Right atrium auricular region (tissue), 2 donors: ENCODE data around the gene KAT14. TPM values are rescaled to one million over a fixed set of nuclear protein-coding genes. Genes with fewer than 3 reads are reported as not detected.
"Not testable (repeated sequence)": the region's sequence is repeated elsewhere in the genome, so short reads cannot be mapped to it uniquely, and the experiment has no call there.

ENCODE experiments used
- DNase-seq: peaks from one replicate; pipeline ENCODE4 v3.0.0-alpha.2; 2019; ENCODE audit warnings: low spot score
- H3K27ac ChIP-seq, 2 donors: fragments of 200-600 bp; sonication (generic); 1 replicate in 1 of 2; 2 replicates in 1 of 2; pipeline ENCODE4 v1.5.1; 2016 to 2019
- H3K27me3 ChIP-seq, 2 donors: fragments of 200-600 bp; sonication (generic); one replicate each; pipeline versions ENCODE4 v1.5.1 to v1.6.0; 2017 to 2019
- H3K36me3 ChIP-seq: fragments of 200-600 bp; sonication (generic); one replicate; pipeline ENCODE4 v1.5.1; 2016
- H3K4me1 ChIP-seq, 2 donors: fragments of 200-600 bp; sonication (generic); one replicate each; pipeline versions ENCODE4 v1.5.1 to v1.6.0; 2017 to 2019
- H3K4me3 ChIP-seq, 2 donors: fragments of 200-600 bp; sonication (generic); 1 replicate in 1 of 2; 2 replicates in 1 of 2; pipeline ENCODE4 v1.5.1; 2017 to 2019; ENCODE audit warnings: mild to moderate bottlenecking in 1 of 2, moderate library complexity in 1 of 2
- H3K9me3 ChIP-seq, 2 donors: fragments of 200-600 bp; sonication (generic); one replicate each; pipeline ENCODE4 v1.5.1; 2019
- CTCF ChIP-seq, 2 donors: fragments of 200-600 bp; sonication (generic); IDR thresholded peaks; one replicate each; pipeline ENCODE4 v1.5.1; 2019; ENCODE audit warnings: antibody characterized with exemption in 2 of 2
- total RNA-seq, 2 donors: library from RNA; depleted of rRNA; stranded (reverse); fragments of >200 nt; gene quantifications; one replicate each; pipeline ENCODE4 v1.1.0, GENCODE V29; 2016

The KAT14 gene
- total RNA-seq, 2 donors from 2014 or later, result 8.0 to 9.1 TPM

GRCh38 chr20:18108326-18108725 lies 29.3 kb upstream of the KAT14 start:
- no peak for TF ChIP-seq CTCF (IDR thresholded peaks at IDR 0.05)
- no peaks in the 10 kb centered on the region for H3K27me3 ChIP-seq

DNA sequence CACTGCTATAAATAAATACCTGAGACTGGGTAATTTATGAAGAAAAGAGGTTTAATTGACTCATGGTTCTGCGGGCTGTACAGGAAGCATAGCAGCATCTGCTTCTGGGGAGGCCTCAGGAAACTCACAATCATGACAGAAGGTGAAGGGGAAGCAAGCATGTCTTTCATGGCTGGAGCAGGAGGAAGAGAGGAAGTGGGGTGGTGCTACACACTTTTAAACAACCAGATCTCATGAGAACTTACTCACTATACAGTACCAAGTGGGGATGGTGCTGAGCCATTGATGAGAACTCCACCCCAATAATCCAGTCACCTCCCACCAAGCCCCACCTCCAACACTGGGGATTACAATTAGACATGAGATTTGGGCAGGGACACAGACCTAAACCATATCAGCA lies 9.1 kb upstream of the KAT14 start:
- not testable (repeated sequence) for H3K9me3 ChIP-seq, H3K27me3 ChIP-seq, DNase-seq, H3K4me1 ChIP-seq, H3K4me3 ChIP-seq, H3K27ac ChIP-seq, H3K36me3 ChIP-seq

More at GRCh38 chr20:18108326-18108725, 29.3 kb upstream of the KAT14 start:
- no peaks in the 10 kb centered on the region for H3K36me3 ChIP-seq
- H3K9me3 ChIP-seq, result peaks cover 0 to 9% of the 10 kb centered on the region in 2 donors
- H3K4me1 ChIP-seq, result no peaks in the 10 kb centered on the region
- H3K27ac ChIP-seq, result no peak overlapping the region
- DNase-seq, result no peak
- H3K4me3 ChIP-seq, result no peak overlapping the region

DNA sequence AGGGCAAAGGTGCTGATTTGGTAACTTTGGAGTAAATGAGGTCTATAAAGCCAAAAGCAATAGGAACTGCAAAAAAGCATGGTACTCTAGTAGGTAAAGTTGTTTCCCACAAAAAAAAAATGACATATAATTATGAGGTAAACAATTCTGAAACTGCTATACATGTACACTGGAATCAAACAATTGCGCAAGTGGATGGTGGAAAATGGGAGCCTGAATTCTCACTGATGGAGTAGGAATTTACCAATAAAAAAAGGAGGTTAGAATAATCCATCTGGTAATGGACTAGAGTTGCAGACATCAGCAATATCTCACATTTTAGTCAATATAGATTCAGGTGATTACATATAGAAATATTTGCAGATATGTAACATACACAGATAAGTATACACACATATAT lies 5.0 kb upstream of the KAT14 start:
- Histone ChIP-seq H3K36me3 (no peaks in the 10 kb centered on the region), H3K9me3 (no peaks in the 10 kb centered on the region), H3K27me3 (no peaks in the 10 kb centered on the region), H3K27ac (no peak overlapping the region), H3K4me3 (no peak overlapping the region), H3K4me1 (peaks cover 0 to 6% of the 10 kb centered on the region in 2 donors)
- TF ChIP-seq CTCF (IDR thresholded peaks at IDR 0.05), result no peak
- DNase-seq, result no peak

- TF ChIP-seq CTCF (IDR thresholded peaks at IDR 0.05), result no peak
- no peak overlapping the region for H3K27ac ChIP-seq
Observed at GRCh38 chr20:18133962-18134361, 3.7 kb upstream of the KAT14 start.

DNA sequence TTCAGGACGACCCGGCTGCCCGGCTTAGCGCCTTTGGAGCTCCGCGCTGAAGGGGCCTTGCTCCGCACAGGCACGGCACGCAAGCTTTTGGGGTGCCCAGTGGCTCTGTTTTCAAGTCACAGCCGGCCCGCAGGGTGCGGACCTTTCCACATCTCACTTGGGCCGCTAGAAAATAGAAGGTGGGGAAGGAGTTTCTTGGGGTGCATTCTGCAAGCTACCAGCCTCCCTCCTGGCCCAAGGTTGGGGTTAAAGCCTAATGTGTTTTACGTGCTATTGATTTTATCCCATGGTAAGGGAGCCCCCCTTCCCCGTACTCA lies 561 bp downstream of the KAT14 start:
- H3K4me1 ChIP-seq, result peaks cover 0 to 25% of the 10 kb centered on the region in 2 donors
- no peaks in the 10 kb centered on the region for H3K27me3 ChIP-seq
- no peaks in the 10 kb centered on the region for H3K9me3 ChIP-seq
- H3K36me3 ChIP-seq, result peaks cover 5% of the 10 kb centered on the region
- peak in 1 of 2 donors; percentile 2 for TF ChIP-seq CTCF (IDR thresholded peaks at IDR 0.05)
- H3K27ac ChIP-seq, result peak overlapping the region; percentile 89 to 91
- DNase-seq, result no peak
- peak overlapping the region; percentile 83 to 97 for H3K4me3 ChIP-seq

More at GRCh38 chr20:18133962-18134361, 3.7 kb upstream of the KAT14 start:
- H3K27me3 ChIP-seq, result no peaks in the 10 kb centered on the region
- H3K36me3 ChIP-seq, result no peaks in the 10 kb centered on the region
- H3K4me3 ChIP-seq, result no peak overlapping the region
- no peaks in the 10 kb centered on the region for H3K9me3 ChIP-seq
- DNase-seq, result no peak
- H3K4me1 ChIP-seq, result peaks cover 0 to 13% of the 10 kb centered on the region in 2 donors

DNA sequence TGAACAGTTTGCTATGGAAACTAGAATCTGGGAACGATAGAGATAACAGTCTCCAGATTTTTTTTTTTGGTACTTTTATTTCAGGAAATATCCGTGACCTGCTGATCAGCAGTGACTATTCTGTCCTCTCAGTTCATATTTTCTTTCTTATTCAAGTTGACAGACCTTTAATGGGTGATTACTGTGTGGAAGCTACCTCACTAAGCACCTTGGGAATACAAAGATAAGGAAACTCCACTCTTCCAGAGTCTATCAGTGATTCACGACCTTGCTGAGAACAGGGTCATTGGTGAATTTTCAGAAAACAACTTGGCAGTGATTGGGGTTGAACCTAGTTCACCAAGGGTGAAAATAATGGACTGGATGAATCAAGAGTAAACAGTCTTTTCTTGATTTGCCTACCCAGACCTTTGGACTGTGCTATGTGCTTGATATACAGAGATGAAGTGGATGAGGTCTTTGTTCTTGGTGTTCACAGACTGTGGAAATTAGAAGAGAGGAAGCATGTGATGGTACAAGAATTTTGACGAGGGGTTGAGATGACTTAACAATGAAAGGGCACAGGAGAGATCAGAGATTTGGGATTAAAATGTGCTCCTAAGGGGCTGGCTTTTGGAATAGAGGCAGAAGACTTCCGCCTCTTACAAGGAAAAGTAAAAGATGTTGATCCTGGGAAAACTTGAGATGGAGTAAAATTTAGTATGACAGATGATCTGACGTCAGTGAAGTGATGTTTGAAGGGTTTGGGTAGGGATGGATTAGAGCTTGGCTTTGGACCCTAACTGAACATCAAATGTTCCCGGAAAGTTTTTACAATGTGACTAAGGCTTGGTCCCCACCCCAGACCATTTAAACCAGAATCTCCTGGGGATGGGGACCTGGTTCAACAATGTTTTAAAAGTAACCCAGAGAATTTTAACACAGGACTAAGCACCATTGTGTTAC lies 1.2 kb downstream of the KAT14 start:
- Histone ChIP-seq H3K9me3 (no peaks in the 10 kb centered on the region), H3K36me3 (peaks cover 5% of the 10 kb centered on the region), H3K27ac (no peak overlapping the region), H3K27me3 (no peaks in the 10 kb centered on the region), H3K4me1 (peaks cover 0 to 25% of the 10 kb centered on the region in 2 donors), H3K4me3 (peak overlapping the region; percentile 83 to 97)
- no peak for TF ChIP-seq CTCF (IDR thresholded peaks at IDR 0.05)
- DNase-seq, result no peak
